Hepatocyte (in vitro differentiated cells): ENCODE data around the gene IL20.

Experiments used
- EZH2 ChIP-seq: fragments of 200-600 bp; sonication (generic); IDR thresholded peaks from 2 replicates; pipeline ENCODE4 v1.6.1; 2016; ENCODE audit warnings: antibody characterized with exemption, mild to moderate bottlenecking, borderline replicate concordance
- TF ChIP-seq, protein P1 (sequence below): fragments of 200-600 bp; sonication (generic); IDR thresholded peaks from 2 replicates; pipeline ENCODE4 v1.5.1; 2016; ENCODE audit warnings: antibody characterized with exemption, mild to moderate bottlenecking; ENCODE audit not compliant: poor library complexity

DNA sequence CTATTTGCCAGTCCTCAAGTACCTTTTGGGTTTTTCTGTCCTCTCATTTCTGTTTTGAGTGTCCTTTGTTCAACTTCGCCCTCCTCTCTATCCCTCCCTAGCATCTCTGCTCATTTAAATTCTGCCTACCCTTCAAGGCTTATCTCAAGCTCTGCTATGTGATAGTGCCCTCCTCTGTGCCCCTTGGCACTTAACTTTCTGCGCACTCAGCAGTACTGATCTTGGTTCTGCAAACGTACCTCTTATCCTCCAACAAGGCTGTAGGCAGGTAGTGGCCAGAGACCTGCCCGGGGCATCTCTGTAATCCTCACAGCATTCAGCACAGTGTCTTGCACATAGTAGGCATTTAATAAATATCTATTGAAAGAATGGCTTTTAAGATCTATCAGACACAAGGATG lies 5.3 kb upstream of the IL20 start:
- TF ChIP-seq, protein P1, sequence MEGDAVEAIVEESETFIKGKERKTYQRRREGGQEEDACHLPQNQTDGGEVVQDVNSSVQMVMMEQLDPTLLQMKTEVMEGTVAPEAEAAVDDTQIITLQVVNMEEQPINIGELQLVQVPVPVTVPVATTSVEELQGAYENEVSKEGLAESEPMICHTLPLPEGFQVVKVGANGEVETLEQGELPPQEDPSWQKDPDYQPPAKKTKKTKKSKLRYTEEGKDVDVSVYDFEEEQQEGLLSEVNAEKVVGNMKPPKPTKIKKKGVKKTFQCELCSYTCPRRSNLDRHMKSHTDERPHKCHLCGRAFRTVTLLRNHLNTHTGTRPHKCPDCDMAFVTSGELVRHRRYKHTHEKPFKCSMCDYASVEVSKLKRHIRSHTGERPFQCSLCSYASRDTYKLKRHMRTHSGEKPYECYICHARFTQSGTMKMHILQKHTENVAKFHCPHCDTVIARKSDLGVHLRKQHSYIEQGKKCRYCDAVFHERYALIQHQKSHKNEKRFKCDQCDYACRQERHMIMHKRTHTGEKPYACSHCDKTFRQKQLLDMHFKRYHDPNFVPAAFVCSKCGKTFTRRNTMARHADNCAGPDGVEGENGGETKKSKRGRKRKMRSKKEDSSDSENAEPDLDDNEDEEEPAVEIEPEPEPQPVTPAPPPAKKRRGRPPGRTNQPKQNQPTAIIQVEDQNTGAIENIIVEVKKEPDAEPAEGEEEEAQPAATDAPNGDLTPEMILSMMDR: no peak
- no peak for TF ChIP-seq EZH2
